Vagina (tissue), 2 donors: Measurements from ENCODE around the gene WFIKKN2. TPM values are rescaled to one million over a fixed set of nuclear protein-coding genes. Genes with fewer than 3 reads are reported as not detected.
A peak's percentile ranks its signal among the peaks of the same experiment; 100 is the strongest.

Source experiments
- DNase-seq, 2 donors: peaks; one replicate each; pipeline ENCODE4 v3.0.0-alpha.2; 2017; ENCODE audit errors: extremely low spot score in 2 of 2
- H3K27ac ChIP-seq: fragments of 200-600 bp; sonication (generic); one replicate; pipeline ENCODE4 v1.5.1; 2019
- H3K27me3 ChIP-seq: fragments of 200-600 bp; sonication (generic); one replicate; pipeline ENCODE4 v1.5.1; 2019
- H3K36me3 ChIP-seq, 2 donors: fragments of 200-600 bp; sonication (generic); one replicate each; pipeline ENCODE4 v1.5.1; 2017 to 2019
- H3K4me1 ChIP-seq: fragments of 200-600 bp; sonication (generic); one replicate; pipeline ENCODE4 v1.5.1; 2019
- H3K4me3 ChIP-seq, 2 donors: fragments of 200-600 bp; sonication (generic); 1 replicate in 1 of 2; 2 replicates in 1 of 2; pipeline ENCODE4 v1.5.1; 2016 to 2019
- H3K9me3 ChIP-seq: fragments of 200-600 bp; sonication (generic); one replicate; pipeline ENCODE4 v1.5.1; 2019
- CTCF ChIP-seq, 3 experiments: fragments of 450-650 bp in 2 of 3; fragments of 200-600 bp in 1 of 3; sonication (generic) in 1 of 3; IDR thresholded peaks; one replicate each; pipeline ENCODE4 v1.5.1; 2017 to 2019; ENCODE audit warnings: antibody characterized with exemption in 3 of 3, mild to moderate bottlenecking in 2 of 3, moderate library complexity in 2 of 3
- POLR2A ChIP-seq, 2 donors: fragments of 450-650 bp; IDR thresholded peaks; one replicate each; pipeline ENCODE4 v1.6.1; 2017; ENCODE audit warnings: antibody characterized with exemption in 2 of 2, mild to moderate bottlenecking in 2 of 2, moderate library complexity in 2 of 2
- POLR2AphosphoS5 ChIP-seq, 2 donors: sonication (generic); formaldehyde crosslinking; IDR thresholded peaks; one replicate each; pipeline ENCODE4 v1.9.0; 2017; ENCODE audit warnings: antibody characterized with exemption in 2 of 2, mild to moderate bottlenecking in 2 of 2, low read depth in 1 of 2; ENCODE audit not compliant: insufficient read depth in 1 of 2
- intact Hi-C: fragments of 100-400 bp; cut with DNase I; formaldehyde crosslinking; loops from one replicate; pipeline ENCODE4 v1.15.1; 2023
- total RNA-seq: library from RNA; depleted of rRNA; stranded (reverse); fragments of >200 nt; gene quantifications from one replicate; pipeline ENCODE4 v1.2.3, GENCODE V29; 2016

WFIKKN2 gene
- total RNA-seq, 1 donor from 2014 or later = 0.49 TPM

- DNase-seq = no peak
- Histone ChIP-seq H3K4me1 (peaks cover 50% of the 10 kb centered on the region), H3K9me3 (no peaks in the 10 kb centered on the region), H3K36me3 (peaks cover 0 to 15% of the 10 kb centered on the region in 2 donors), H3K4me3 (peak overlapping the region; percentile 82 to 92), H3K27ac (peak overlapping the region; percentile 100), H3K27me3 (no peaks in the 10 kb centered on the region)
- intact Hi-C loops = no loop called here
- TF ChIP-seq POLR2AphosphoS5 (IDR thresholded peaks at IDR 0.05; ENCODE audit: insufficient read depth in 1 of 2, low read depth in 1 of 2) = no peak
- TF ChIP-seq POLR2A (IDR thresholded peaks at IDR 0.05) = no peak
- no peak for TF ChIP-seq CTCF (IDR thresholded peaks at IDR 0.05)
These were observed 28.5 kb downstream of the WFIKKN2 start for GRCh38 chr17:50863931-50864330.

DNA sequence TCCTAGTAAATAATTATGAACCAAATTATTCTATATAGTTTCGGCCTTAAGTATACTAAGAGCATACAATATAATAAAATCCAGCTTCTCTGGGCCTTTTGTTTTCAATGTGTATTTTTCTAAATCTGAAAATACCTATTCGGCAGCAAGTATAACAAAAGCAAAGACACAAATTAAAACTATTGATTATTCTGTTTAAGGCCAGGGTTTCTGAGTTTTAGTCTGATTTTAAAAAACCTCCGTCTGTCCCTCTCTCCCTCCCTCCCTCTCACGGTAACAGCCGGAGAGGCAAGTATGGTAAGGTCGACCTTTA, 29.3 kb downstream of the WFIKKN2 start:
- peaks cover 50% of the 10 kb centered on the region for H3K4me1 ChIP-seq
- H3K27me3 ChIP-seq = no peaks in the 10 kb centered on the region
- H3K36me3 ChIP-seq = peaks cover 0 to 15% of the 10 kb centered on the region in 2 donors
- H3K4me3 ChIP-seq = peak overlapping the region; percentile 82 to 92
- no peaks in the 10 kb centered on the region for H3K9me3 ChIP-seq
- H3K27ac ChIP-seq = peak overlapping the region; percentile 100
- DNase-seq = no peak
- intact Hi-C loops = loop anchor here (5.0 kb wide), 2 partner anchors 38 to 88 kb away; no protein-coding TSS in a partner anchor
- TF ChIP-seq POLR2A (IDR thresholded peaks at IDR 0.05) (no peak), CTCF (IDR thresholded peaks at IDR 0.05) (no peak), POLR2AphosphoS5 (IDR thresholded peaks at IDR 0.05; ENCODE audit: insufficient read depth in 1 of 2, low read depth in 1 of 2) (no peak)

GRCh38 chr17:50865060-50865867, 29.9 kb downstream of the WFIKKN2 start:
- DNase-seq = peak in 1 of 2 donors; percentile 89
- TF ChIP-seq POLR2AphosphoS5 (IDR thresholded peaks at IDR 0.05; ENCODE audit: insufficient read depth in 1 of 2, low read depth in 1 of 2) = peak in 1 of 2 donors; percentile 21
- no peak for TF ChIP-seq CTCF (IDR thresholded peaks at IDR 0.05)
- H3K4me1 ChIP-seq = peaks cover 49% of the 10 kb centered on the region
- peak overlapping the region; percentile 82 to 92 for H3K4me3 ChIP-seq
- peaks cover 0 to 15% of the 10 kb centered on the region in 2 donors for H3K36me3 ChIP-seq
- H3K27me3 ChIP-seq = no peaks in the 10 kb centered on the region
- H3K27ac ChIP-seq = peak overlapping the region; percentile 100
- no peaks in the 10 kb centered on the region for H3K9me3 ChIP-seq
- intact Hi-C loops = loop anchor here (5.0 kb wide), 2 partner anchors 37 to 87 kb away; no protein-coding TSS in a partner anchor

- Histone ChIP-seq H3K4me3 (peak overlapping the region; percentile 82 to 92), H3K4me1 (peaks cover 44% of the 10 kb centered on the region), H3K9me3 (no peaks in the 10 kb centered on the region), H3K36me3 (peaks cover 0 to 15% of the 10 kb centered on the region in 2 donors), H3K27ac (peak overlapping the region; percentile 100), H3K27me3 (no peaks in the 10 kb centered on the region)
- no peak for DNase-seq
- TF ChIP-seq POLR2AphosphoS5 (IDR thresholded peaks at IDR 0.05; ENCODE audit: insufficient read depth in 1 of 2, low read depth in 1 of 2) (no peak), POLR2A (IDR thresholded peaks at IDR 0.05) (no peak), CTCF (IDR thresholded peaks at IDR 0.05) (no peak)
- intact Hi-C loops = loop anchor here (2.0 to 5.0 kb wide), 3 partner anchors 36 to 86 kb away; no protein-coding TSS in a partner anchor
These were observed 30.5 kb downstream of the WFIKKN2 start for GRCh38 chr17:50865868-50866260.
